Body of pancreas (tissue), 4 donors: ENCODE measurements around the gene ADRB1. TPM values are rescaled to one million over a fixed set of nuclear protein-coding genes. Genes with fewer than 3 reads are reported as not detected.

Experiments
- ATAC-seq: fragments of 150-250 bp; one replicate; pipeline ENCODE4 v1.9.1; 2016
- DNase-seq, 4 donors: peaks; one replicate each; pipeline ENCODE4 v3.0.0-alpha.2; 2019
- H3K27ac ChIP-seq, 4 donors: fragments of 200-600 bp; sonication (generic); 1 replicate in 3 of 4; 2 replicates in 1 of 4; pipeline versions ENCODE4 v1.5.1 to v1.6.1; 2016 to 2019; ENCODE audit warnings: mild to moderate bottlenecking in 1 of 4, mixed read lengths in 1 of 4, moderate library complexity in 1 of 4
- H3K27me3 ChIP-seq, 2 donors: fragments of 200-600 bp; sonication (generic); one replicate each; pipeline ENCODE4 v1.6.0; 2016; ENCODE audit warnings: mild to moderate bottlenecking in 1 of 2
- H3K36me3 ChIP-seq, 2 donors: fragments of 200-600 bp; sonication (generic); replicated peaks in 1 of 2; 2 replicates each; pipeline ENCODE4 v1.5.1; 2016; ENCODE audit warnings: low read depth in 2 of 2; ENCODE audit not compliant: insufficient read depth in 1 of 2
- H3K4me1 ChIP-seq: fragments of 200-600 bp; sonication (generic); one replicate; pipeline ENCODE4 v1.6.0; 2016
- H3K4me3 ChIP-seq, 2 donors: fragments of 200-600 bp; sonication (generic); 1 replicate in 1 of 2; 2 replicates in 1 of 2; pipeline ENCODE4 v1.5.1; 2016 to 2019
- H3K9me3 ChIP-seq, 3 donors: fragments of 200-600 bp; sonication (generic); 1 replicate in 2 of 3; 2 replicates in 1 of 3; pipeline ENCODE4 v1.5.1; 2016
- CTCF ChIP-seq, 7 experiments: fragments of 450-650 bp in 4 of 7; fragments of 200-600 bp in 3 of 7; sonication (generic) in 3 of 7; IDR thresholded peaks; one replicate each; pipeline ENCODE4 v1.5.1; 2016 to 2019; ENCODE audit warnings: antibody characterized with exemption in 7 of 7
- POLR2A ChIP-seq, 3 donors: fragments of 450-650 bp; IDR thresholded peaks; one replicate each; pipeline ENCODE4 v1.6.1; 2016; ENCODE audit warnings: antibody characterized with exemption in 3 of 3, mild to moderate bottlenecking in 2 of 3
- WGBS, 2 donors: methylation state at CpG; one replicate each; pipeline ENCODE4 v1.1.5; 2017; 5-methylcytosine and 5-hydroxymethylcytosine counted together
- intact Hi-C: fragments of 100-400 bp; cut with DNase I; formaldehyde crosslinking; loops from one replicate; pipeline ENCODE4 v1.15.1; 2023
- total RNA-seq, 2 donors: library from RNA; depleted of rRNA; stranded (reverse); fragments of >200 nt; gene quantifications; one replicate each; pipeline ENCODE4 v1.1.0, GENCODE V29; 2016

The ADRB1 gene
- total RNA-seq, 2 donors from 2014 or later, result 1.0 to 8.6 TPM

- Histone ChIP-seq H3K9me3 (no peaks in the 10 kb centered on the region), H3K36me3 (no peaks in the 10 kb centered on the region), H3K4me3 (no peak overlapping the region), H3K27me3 (no peaks in the 10 kb centered on the region), H3K4me1 (no peaks in the 10 kb centered on the region), H3K27ac (no peak overlapping the region)
- peak in 1 of 4 donors; percentile 27 for DNase-seq
- TF ChIP-seq POLR2A (IDR thresholded peaks at IDR 0.05) (no peak), CTCF (IDR thresholded peaks at IDR 0.05) (no peak)
- intact Hi-C loops, result no loop called here
- ATAC-seq, result no peak
- WGBS, 2 donors, result 61 to 78% methylated on average over 12 of the region's 12 CpGs
Observed at GRCh38 chr10:114024876-114025610, 18.6 kb upstream of the ADRB1 start.

GRCh38 chr10:114025611-114026130 is 18.0 kb upstream of the ADRB1 start:
- Histone ChIP-seq H3K27me3 (no peaks in the 10 kb centered on the region), H3K36me3 (no peaks in the 10 kb centered on the region), H3K4me1 (no peaks in the 10 kb centered on the region), H3K27ac (no peak overlapping the region), H3K4me3 (no peak overlapping the region), H3K9me3 (no peaks in the 10 kb centered on the region)
- DNase-seq (no peak), ATAC-seq (no peak)
- intact Hi-C loops, result no loop called here
- 87 to 89% methylated on average over 12 of the region's 12 CpGs for WGBS, 2 donors
- TF ChIP-seq CTCF (IDR thresholded peaks at IDR 0.05), result no peak
- TF ChIP-seq POLR2A (IDR thresholded peaks at IDR 0.05), result no peak

GRCh38 chr10:114026189-114027040 is 17.3 kb upstream of the ADRB1 start:
- Histone ChIP-seq H3K27ac (peak overlapping the region in 1 of 4 donors; percentile 27), H3K4me1 (no peaks in the 10 kb centered on the region), H3K9me3 (no peaks in the 10 kb centered on the region), H3K36me3 (no peaks in the 10 kb centered on the region), H3K4me3 (no peak overlapping the region), H3K27me3 (no peaks in the 10 kb centered on the region)
- peak; percentile 40 for ATAC-seq
- no peak for DNase-seq
- intact Hi-C loops, result no loop called here
- TF ChIP-seq CTCF (IDR thresholded peaks at IDR 0.05), result no peak
- TF ChIP-seq POLR2A (IDR thresholded peaks at IDR 0.05), result no peak
- WGBS, 2 donors, result 76 to 87% methylated on average over 7 of the region's 7 CpGs

- no peaks in the 10 kb centered on the region for H3K4me1 ChIP-seq
- no peak for ATAC-seq
- no peaks in the 10 kb centered on the region for H3K36me3 ChIP-seq
- no peak overlapping the region for H3K27ac ChIP-seq
- H3K9me3 ChIP-seq, result no peaks in the 10 kb centered on the region
- no peak for DNase-seq
- intact Hi-C loops, result no loop called here
- no peak overlapping the region for H3K4me3 ChIP-seq
- H3K27me3 ChIP-seq, result no peaks in the 10 kb centered on the region
- TF ChIP-seq CTCF (IDR thresholded peaks at IDR 0.05) (no peak), POLR2A (IDR thresholded peaks at IDR 0.05) (no peak)
- 46 to 63% methylated on average over 2 of the region's 2 CpGs for WGBS, 2 donors
Observed at GRCh38 chr10:114027041-114027394, 16.6 kb upstream of the ADRB1 start.
